HG03520 (cell line): ENCODE measurements around the gene IARS1.

ENCODE experiments used
- ATAC-seq: cut with Tn5 transposase; IDR thresholded peaks from one replicate; pipeline ENCODE4 v1.9.1; 2021; ENCODE audit warnings: mild to moderate bottlenecking, moderate library complexity; ENCODE audit not compliant: unreplicated experiment

IARS1 gene

GRCh38 chr9:92293452-92294296 lies at the start of gene IARS1:
IARS1 (minus strand) TSS chr9:92293697; CDS start chr9:92289419, 4,278 bp downstream.
- ATAC-seq: peak; percentile 94

GRCh38 chr9:92342825-92343488 lies 49.5 kb upstream of the IARS1 start:
- no peak for ATAC-seq

GRCh38 chr9:92341578-92341977 lies 48.1 kb upstream of the IARS1 start:
- ATAC-seq: no peak

- no peak for ATAC-seq
Observed at GRCh38 chr9:92333282-92333634, 39.8 kb upstream of the IARS1 start.

- ATAC-seq: no peak
Observed at GRCh38 chr9:92332577-92333281, 39.2 kb upstream of the IARS1 start.

- no peak for ATAC-seq
Observed at GRCh38 chr9:92328225-92328624, 34.7 kb upstream of the IARS1 start.

- ATAC-seq: no peak
Observed at GRCh38 chr9:92327283-92327850, 33.9 kb upstream of the IARS1 start.

GRCh38 chr9:92325991-92326500 lies 32.5 kb upstream of the IARS1 start:
- no peak for ATAC-seq

GRCh38 chr9:92325269-92325990 lies 31.9 kb upstream of the IARS1 start, which contains the start of the genes CENPP and NOL8:
CENPP (plus strand) TSS chr9:92325953.
NOL8 (minus strand) TSS chr9:92325350; CDS start chr9:92324161, 1,189 bp downstream.
- ATAC-seq: peak; percentile 92

- no peak for ATAC-seq
Observed at GRCh38 chr9:92324889-92325268, 31.4 kb upstream of the IARS1 start.

- ATAC-seq: no peak
Observed at GRCh38 chr9:92324431-92324830, 30.9 kb upstream of the IARS1 start.

- no peak for ATAC-seq
Observed at GRCh38 chr9:92315456-92315855, 22.0 kb upstream of the IARS1 start.

- no peak for ATAC-seq
Observed at GRCh38 chr9:92313624-92314012, 20.1 kb upstream of the IARS1 start.

- ATAC-seq: no peak
Observed at GRCh38 chr9:92312887-92313623, 19.6 kb upstream of the IARS1 start.

GRCh38 chr9:92310562-92310961 lies 17.1 kb upstream of the IARS1 start:
- ATAC-seq: no peak

- no peak for ATAC-seq
Observed at GRCh38 chr9:92308893-92309292, 15.4 kb upstream of the IARS1 start.

GRCh38 chr9:92300936-92301335 lies 7.4 kb upstream of the IARS1 start:
- ATAC-seq: no peak

GRCh38 chr9:92299116-92299515 lies 5.6 kb upstream of the IARS1 start:
- no peak for ATAC-seq

GRCh38 chr9:92298036-92298435 lies 4.5 kb upstream of the IARS1 start:
- ATAC-seq: no peak

- no peak for ATAC-seq
Observed at GRCh38 chr9:92297611-92298010, 4.1 kb upstream of the IARS1 start.
